Measurements from ENCODE around the gene GALE.

GRCh38 chr1:23825076-23825761 lies 24.7 kb upstream of the GALE start, which contains the start of gene HMGCL:
- TF ChIP-seq, protein P1, sequence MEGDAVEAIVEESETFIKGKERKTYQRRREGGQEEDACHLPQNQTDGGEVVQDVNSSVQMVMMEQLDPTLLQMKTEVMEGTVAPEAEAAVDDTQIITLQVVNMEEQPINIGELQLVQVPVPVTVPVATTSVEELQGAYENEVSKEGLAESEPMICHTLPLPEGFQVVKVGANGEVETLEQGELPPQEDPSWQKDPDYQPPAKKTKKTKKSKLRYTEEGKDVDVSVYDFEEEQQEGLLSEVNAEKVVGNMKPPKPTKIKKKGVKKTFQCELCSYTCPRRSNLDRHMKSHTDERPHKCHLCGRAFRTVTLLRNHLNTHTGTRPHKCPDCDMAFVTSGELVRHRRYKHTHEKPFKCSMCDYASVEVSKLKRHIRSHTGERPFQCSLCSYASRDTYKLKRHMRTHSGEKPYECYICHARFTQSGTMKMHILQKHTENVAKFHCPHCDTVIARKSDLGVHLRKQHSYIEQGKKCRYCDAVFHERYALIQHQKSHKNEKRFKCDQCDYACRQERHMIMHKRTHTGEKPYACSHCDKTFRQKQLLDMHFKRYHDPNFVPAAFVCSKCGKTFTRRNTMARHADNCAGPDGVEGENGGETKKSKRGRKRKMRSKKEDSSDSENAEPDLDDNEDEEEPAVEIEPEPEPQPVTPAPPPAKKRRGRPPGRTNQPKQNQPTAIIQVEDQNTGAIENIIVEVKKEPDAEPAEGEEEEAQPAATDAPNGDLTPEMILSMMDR (IDR thresholded peaks at IDR 0.05; ENCODE audit: low read depth, low read length), result no peak
- TF ChIP-seq POLR2A (IDR thresholded peaks at IDR 0.05; ENCODE audit: extremely low read depth, insufficient read length), result peak; percentile 86
